AG04450 (cell line): ENCODE results near the gene FAM221B. TPM values are rescaled to one million over a fixed set of nuclear protein-coding genes. Genes with fewer than 3 reads are reported as not detected.

ENCODE experiments used
- CTCF ChIA-PET: fragments of 300-600, 350-600 bp; formaldehyde crosslinking; extraction: SDS; loops from one replicate; lab custom pipeline; 2022; ENCODE audit warnings: antibody characterized with exemption, inconsistent platforms; lab: Charles Lee
- POLR2A ChIA-PET: fragments of 350-600 bp; formaldehyde crosslinking; extraction: SDS; loops from one replicate; lab custom pipeline; 2021; ENCODE audit warnings: antibody characterized with exemption, inconsistent platforms; lab: Yijun Ruan, JAX
- DNase-seq: peaks from one replicate; pipeline ENCODE4 v3.0.0-alpha.2; 2011; ENCODE audit warnings: low read depth, low spot score
- H3K27ac ChIP-seq: one replicate; pipeline ENCODE4 v1.5.1; 2012; ENCODE audit warnings: low read depth, low read length, control low read depth
- H3K27me3 ChIP-seq: one replicate; pipeline ENCODE4 v1.6.0; 2012; ENCODE audit warnings: low read length; ENCODE audit not compliant: control insufficient read depth, insufficient read depth
- H3K4me3 ChIP-seq: 2 replicates; pipeline ENCODE4 v1.5.1; 2011; ENCODE audit warnings: mild to moderate bottlenecking, low read depth, low read length, control low read depth
- H3K9me3 ChIP-seq: 2 replicates; pipeline ENCODE4 v1.5.1; 2012; ENCODE audit warnings: low read length; ENCODE audit not compliant: control insufficient read depth, insufficient read depth
- polyA plus RNA-seq: library from polyadenylated mRNA; depleted of rRNA; stranded (reverse); fragments of >200 nt; gene quantifications from 2 replicates; pipeline ENCODE4 v1.2.3, GENCODE V29; 2011
- TF ChIP-seq, protein P1 (sequence below): IDR thresholded peaks from 2 replicates; pipeline ENCODE4 v1.5.1; 2011; ENCODE audit warnings: low read depth, low read length, control low read depth, inconsistent platforms

The FAM221B gene
- polyA plus RNA-seq, 1 experiment, result not detected

DNA sequence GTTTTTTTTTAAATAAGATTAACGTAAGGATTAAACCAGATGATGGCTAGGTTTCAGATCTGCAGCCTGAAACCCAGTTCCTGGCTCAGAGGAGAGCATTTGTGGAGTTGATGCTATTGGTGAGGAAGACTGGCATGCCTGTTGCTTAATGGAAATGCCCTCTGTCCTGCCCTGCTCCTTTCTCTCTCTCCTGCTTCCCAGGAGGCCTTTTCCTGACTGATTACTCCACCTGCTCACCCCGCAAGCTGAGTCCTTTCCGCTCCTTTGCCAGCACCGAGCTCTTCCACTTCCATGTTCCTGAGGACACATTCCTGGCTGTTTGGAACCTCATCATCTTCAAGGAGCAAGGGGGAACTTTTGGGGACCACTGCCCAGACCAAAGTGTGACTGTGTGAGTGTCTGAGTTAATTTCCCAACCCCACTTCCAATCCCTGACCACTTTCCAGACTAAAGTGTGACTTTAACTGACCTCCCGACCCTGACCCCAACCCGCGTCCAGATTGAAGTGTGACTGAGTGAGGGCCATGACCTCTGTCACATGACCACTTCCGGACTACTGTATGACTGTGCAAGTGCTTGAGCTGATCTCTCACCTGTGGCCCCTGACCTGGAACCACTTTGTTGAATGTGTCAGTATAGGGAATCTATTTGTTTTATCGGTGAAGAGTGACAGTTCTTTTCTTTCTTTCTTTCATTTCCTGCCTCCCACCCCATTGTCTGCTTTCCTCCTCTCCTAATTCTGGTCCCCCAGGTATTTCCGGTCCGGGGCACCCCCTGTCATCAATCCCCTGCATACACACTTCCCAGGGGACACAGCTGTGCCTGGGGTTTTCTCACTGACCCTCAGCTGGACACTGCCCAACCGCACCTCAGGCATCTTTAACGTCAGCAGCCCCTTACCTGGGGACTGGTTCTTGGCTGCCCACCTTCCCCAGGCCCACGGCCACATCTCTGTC lies 6.0 kb upstream of the FAM221B start:
- TF ChIP-seq, protein P1, sequence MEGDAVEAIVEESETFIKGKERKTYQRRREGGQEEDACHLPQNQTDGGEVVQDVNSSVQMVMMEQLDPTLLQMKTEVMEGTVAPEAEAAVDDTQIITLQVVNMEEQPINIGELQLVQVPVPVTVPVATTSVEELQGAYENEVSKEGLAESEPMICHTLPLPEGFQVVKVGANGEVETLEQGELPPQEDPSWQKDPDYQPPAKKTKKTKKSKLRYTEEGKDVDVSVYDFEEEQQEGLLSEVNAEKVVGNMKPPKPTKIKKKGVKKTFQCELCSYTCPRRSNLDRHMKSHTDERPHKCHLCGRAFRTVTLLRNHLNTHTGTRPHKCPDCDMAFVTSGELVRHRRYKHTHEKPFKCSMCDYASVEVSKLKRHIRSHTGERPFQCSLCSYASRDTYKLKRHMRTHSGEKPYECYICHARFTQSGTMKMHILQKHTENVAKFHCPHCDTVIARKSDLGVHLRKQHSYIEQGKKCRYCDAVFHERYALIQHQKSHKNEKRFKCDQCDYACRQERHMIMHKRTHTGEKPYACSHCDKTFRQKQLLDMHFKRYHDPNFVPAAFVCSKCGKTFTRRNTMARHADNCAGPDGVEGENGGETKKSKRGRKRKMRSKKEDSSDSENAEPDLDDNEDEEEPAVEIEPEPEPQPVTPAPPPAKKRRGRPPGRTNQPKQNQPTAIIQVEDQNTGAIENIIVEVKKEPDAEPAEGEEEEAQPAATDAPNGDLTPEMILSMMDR, result no peak
- ChIA-PET CTCF (interaction anchor here (1.2 kb wide), 1 partner anchor 44 kb away, joined by 4 read pairs; no protein-coding TSS in a partner anchor), POLR2A (no interaction called here)
- H3K27ac ChIP-seq, result no peak overlapping the region
- no peak for DNase-seq
- H3K4me3 ChIP-seq, result no peak overlapping the region
- H3K27me3 ChIP-seq, result no peaks in the 10 kb centered on the region
- no peaks in the 10 kb centered on the region for H3K9me3 ChIP-seq

DNA sequence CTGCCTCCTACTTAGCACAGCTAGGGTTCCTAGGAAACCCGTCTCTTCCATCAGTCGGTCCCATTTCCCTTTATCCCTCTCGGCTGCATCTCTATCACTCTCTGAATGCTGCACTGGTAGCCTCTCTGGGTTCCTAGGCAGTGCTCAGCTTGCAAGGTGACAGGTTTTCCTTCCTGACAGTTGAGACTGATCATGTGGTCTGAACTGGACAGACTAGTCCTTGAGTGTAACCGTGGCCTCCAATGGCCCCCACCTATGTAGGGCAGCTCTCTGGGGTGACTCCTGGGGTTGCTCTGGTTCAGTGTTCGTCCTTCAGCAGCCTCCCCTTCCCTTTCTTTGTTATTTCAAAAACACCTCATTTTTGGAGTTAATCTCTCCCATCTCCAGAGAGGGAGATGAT lies 4.3 kb upstream of the FAM221B start:
- DNase-seq, result no peak
- no peaks in the 10 kb centered on the region for H3K27me3 ChIP-seq
- H3K9me3 ChIP-seq, result no peaks in the 10 kb centered on the region
- no peak overlapping the region for H3K27ac ChIP-seq
- ChIA-PET CTCF (no interaction called here), POLR2A (no interaction called here)
- TF ChIP-seq, protein P1, result no peak
- H3K4me3 ChIP-seq, result no peak overlapping the region

DNA sequence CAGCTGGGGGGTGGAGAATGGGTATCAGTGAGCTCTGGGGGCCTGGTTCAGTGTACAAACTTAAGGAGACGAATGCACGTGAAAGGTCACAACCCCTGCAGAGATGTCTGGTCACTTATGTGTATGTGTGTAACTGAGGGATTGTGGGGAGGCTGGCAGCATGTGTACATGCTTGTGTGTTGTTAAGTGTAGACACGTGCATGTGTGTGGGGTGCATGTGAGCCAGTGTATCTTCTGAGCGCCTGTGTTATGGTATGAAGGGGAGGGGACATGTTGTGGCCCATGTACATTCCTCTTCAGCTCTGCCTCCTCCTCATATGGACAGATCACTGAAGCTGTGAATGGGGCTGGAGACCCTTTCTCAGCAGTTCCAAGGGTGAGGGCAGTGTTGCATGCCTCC lies 2.5 kb upstream of the FAM221B start:
- Histone ChIP-seq H3K9me3 (no peaks in the 10 kb centered on the region), H3K4me3 (no peak overlapping the region), H3K27me3 (no peaks in the 10 kb centered on the region), H3K27ac (no peak overlapping the region)
- no peak for DNase-seq
- POLR2A ChIA-PET, result no interaction called here
- CTCF ChIA-PET, result interaction anchor here (0.9 to 1.8 kb wide), 2 partner anchors 41 to 51 kb away, joined by 5 to 8 read pairs; no protein-coding TSS in a partner anchor
- TF ChIP-seq, protein P1, result no peak

DNA sequence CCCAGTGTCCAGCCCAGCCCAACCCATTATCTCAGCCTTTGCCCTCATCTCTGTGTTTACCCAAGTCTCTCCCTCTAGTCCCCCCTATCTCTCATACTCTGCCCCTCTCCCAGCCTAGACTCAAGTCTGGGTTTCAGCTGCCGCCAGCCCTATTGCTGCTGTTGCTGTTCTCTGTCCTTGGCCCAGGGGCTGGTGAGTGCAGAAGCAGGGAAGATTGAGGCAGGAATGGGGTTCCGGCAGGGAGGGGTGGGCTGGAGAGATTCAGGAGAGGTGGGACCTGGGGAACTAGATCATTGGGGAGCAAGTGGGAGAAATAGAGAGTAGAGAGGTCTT lies 1.2 kb upstream of the FAM221B start:
- Histone ChIP-seq H3K27ac (no peak overlapping the region), H3K27me3 (no peaks in the 10 kb centered on the region), H3K9me3 (no peaks in the 10 kb centered on the region), H3K4me3 (peak overlapping the region; percentile 73)
- POLR2A ChIA-PET, result interaction anchor here (0.6 kb wide), 1 partner anchor 79 kb away, joined by 3 read pairs; no protein-coding TSS in a partner anchor
- TF ChIP-seq, protein P1, result no peak
- CTCF ChIA-PET, result no interaction called here
- DNase-seq, result no peak
